ENCODE data around the gene CAPZB.
"Not testable (repeated sequence)": the region's sequence is repeated elsewhere in the genome, so short reads cannot be mapped to it uniquely, and the experiment has no call there.

Gene CAPZB

DNA sequence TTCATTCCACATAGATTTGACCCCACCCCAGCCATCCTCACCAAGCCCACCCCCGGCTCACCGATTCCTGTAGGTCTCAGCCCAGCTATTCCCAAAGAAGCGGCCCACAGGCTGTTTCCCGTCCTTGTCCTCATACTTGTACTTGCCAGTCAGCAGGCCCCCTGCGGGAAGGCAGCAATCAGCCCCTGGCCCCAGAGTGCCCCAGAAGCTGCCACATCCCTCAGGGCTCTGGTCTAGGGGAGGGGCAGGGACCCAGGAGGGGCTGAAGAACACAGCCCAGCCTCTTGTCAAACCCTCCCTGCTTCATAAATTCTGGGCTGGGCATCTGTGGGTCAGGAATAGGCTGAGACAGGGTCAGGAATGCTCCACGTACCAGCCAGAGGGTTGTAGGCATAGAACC is 178.4 kb downstream of the CAPZB start:
- no peak for DNase-seq

DNA sequence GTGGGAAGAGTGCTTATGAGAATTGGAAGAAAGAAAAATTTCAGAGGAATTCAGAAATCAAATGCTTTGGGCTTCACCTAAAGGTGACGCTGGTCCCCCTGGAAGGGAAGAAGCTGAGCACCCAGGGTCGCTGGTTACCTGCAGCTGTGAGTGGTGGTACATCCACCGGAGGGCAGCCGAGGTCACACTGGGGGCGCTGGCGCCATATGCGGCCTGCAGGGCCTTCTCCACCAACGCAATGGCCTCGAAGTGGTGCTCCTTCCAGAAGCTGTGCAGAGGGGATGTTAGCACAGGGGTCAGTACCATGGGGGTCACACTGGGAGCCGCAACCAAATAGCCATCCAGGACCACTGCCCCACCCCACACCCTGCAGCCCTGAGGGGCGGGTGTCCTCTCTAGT is 179.5 kb downstream of the CAPZB start:
- no peak for DNase-seq

DNA sequence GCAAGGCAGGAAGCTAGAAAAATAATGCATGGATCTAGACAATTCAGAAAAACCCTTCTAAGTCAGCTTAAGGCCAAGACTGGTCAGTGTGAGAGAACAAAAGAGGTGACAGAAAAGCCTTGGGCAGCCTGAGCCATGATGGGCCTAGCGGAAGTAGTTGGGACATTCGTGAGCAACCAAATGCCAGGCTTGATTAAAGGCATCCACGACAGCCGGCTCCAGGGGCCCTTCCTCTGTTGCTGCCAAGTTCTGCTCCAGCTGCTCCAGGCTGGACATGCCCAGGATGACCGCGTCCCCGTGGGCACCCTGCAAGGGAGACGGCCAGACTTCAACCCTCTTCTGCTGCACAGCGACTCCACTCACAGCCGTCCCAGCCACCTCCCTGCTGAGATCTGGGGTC is 181.3 kb downstream of the CAPZB start:
- not testable (repeated sequence) for DNase-seq

DNA sequence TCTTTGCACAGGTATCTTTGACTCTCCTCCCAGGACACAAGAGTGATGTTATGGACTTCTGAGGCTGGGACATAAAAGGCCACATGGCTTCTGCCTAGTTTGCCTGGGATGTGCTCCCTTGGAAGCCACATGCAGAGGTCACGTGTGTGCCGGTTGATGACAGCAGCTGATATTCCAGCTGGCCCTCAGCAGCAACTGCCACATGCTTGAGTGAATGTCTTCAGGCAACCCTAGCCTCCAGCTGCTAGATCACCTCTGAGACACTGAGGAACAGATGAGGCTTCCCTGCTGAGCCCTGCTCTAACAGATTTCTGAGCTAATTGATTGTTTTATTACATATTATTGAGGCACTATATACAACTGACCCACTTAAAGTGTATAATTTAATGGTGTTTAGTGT is 185.1 kb downstream of the CAPZB start:
- DNase-seq = no peak

DNA sequence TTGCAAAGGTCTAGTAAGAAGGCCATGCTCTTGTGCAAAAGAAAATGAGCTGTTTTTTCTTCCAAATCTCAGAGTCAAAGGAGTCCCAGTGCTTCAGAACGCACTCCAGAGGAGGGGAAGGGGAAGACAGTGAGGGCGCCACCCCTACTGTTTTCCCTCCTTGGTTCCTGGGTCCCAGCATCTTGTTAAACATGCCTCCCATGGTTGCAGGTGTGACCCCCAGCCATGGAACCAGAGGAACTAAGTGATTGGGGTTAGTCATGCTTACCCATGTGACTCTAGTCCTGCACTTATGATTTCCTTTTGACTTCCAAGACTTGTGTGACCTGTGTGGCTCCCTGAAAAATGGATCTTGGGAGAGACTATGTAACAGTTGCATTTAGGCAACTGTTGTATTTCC is 190.7 kb downstream of the CAPZB start:
- no peak for DNase-seq

DNA sequence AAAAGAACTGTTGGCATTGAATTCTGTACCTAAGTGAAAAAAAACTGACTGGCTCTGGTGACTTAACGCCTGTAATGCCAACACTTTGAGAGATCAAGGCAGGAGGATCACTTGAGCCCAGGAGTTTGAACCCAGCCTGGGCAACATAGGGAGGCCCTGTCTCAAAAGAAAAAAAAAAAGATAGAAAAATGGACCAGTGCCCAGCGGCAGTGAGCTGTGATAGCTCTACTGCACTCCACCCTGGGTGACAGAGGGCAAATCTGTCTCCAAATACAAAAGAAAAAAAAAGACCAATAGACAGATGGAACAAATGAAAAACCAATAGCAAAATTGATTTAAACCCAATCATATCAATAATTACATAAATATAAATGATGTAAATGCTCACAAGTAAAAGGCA is 196.1 kb downstream of the CAPZB start:
- DNase-seq = no peak

Measured in inflammatory macrophage treated with lipopolysaccharide for 1 hour (primary cell).